Left hindlimb (tissue), 1 donor: ENCODE results near the gene ADGRG3.
"Not testable (repeated sequence)": the region's sequence is repeated elsewhere in the genome, so short reads cannot be mapped to it uniquely, and the experiment has no call there.

Experiments used
- DNase-seq: peaks from one replicate; pipeline ENCODE4 v3.0.0-alpha.2; 2018

ADGRG3 gene

DNA sequence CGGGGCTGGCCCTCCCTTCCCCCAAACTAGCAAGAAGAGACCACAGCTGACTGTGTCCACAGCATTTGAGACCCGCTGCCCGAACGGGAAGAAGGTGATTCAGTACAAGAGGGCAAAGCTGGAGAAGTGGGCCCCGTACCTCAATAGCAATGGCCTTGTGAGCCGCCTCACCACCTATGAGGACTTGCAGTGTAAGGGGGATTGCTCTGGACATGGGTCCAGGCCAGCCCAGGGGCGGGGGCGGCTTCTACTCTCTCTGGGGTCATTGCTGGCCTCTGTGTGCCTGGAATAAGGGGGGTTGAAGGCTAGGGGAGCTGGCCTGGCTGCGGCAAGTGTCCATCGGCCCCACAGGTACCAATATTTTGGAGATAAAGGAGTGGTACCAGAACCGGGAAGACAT, 54.5 kb downstream of the ADGRG3 start:
- DNase-seq = no peak

DNA sequence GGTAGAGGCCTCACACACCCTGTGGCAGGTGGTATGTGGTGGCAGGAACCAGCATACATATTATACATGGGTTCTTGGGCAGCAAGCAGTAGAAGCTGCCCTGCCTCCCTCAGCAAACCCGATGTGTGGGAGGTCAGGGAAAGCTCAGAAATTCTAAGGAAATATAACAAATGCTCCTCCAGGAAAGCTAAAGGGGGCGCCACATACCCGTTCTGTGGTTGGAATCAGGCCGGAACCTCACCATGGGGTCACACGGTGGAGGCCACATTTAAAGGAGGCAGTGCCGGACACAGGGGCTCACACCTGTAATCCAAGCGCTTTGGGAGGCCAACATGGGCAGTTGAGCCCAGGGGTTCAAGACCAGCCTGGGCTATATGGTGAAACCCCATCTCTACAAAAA, 55.1 kb downstream of the ADGRG3 start:
- no peak for DNase-seq

DNA sequence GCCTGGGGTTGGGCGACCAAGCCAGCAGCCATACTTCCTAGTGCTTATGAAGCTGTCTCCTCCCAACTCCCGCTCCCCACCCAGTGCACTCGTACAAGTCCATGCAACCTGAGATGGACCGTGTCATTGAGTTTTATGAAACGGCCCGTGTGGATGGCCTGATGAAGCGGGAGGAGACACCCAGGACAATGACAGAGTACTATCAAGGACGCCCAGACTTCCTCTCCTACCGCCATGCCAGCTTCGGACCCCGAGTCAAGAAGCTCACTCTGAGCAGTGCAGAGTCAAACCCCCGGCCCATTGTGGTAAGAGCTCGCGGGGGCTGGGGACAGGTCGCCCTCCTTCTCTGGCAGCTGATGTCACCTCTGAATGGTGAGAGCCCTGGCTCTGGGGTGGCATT, 56.4 kb downstream of the ADGRG3 start:
- DNase-seq = no peak

DNA sequence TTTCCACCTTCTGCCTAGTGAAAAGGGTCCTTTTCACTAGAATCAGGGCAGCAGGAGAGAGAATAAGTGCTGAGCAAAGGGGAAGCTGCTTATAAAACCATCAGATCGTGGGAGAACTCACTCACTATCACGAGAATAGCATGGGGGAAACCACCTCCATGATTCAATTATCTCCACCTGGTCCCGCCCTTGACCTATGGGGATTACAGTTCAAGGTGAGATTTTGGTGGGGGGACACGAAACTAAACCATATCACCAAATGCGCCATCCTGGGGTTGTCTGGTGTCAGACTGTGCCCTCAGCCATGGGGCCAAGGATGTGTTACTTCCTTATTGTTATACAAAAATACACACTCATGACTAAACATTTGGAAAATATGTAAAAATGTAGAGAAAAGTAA, 57.0 kb downstream of the ADGRG3 start:
- no peak for DNase-seq

DNA sequence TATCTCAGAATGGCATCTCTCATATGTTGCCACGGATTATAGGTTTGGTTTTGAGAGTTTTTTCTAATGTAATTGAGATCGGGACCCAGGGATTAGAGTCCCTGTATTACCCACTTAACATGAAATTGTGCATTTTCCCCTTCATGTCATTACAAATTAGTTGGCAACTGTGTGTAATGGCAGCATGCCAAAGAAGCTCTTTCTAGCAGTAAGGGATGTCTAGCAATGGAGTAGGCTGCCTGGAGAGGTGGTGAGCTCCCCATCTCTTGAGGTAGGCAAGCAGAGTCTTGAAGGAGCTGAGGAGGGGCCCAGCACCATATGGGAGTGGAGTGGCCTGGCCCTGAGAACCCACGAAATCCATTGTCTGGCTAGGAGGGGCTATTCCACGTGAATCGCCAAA, 57.4 kb downstream of the ADGRG3 start:
- no peak for DNase-seq

DNA sequence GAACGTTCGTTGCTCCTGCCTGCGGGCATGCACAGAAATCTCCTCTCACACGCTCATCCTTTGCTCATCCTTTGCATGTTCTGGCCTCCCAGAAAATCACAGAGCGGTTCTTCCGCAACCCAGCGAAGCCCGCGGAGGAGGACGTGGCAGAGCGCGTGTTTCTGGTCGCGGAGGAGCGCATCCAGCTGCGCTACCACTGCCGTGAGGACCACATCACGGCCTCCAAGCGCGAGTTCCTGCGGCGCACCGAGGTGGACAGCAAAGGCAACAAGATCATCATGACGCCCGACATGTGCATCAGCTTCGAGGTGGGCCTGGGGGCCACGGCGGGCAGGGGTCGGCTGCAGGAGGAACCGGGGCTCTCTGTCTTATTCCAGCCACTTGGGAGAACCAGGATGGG, 57.9 kb downstream of the ADGRG3 start:
- DNase-seq = no peak

DNA sequence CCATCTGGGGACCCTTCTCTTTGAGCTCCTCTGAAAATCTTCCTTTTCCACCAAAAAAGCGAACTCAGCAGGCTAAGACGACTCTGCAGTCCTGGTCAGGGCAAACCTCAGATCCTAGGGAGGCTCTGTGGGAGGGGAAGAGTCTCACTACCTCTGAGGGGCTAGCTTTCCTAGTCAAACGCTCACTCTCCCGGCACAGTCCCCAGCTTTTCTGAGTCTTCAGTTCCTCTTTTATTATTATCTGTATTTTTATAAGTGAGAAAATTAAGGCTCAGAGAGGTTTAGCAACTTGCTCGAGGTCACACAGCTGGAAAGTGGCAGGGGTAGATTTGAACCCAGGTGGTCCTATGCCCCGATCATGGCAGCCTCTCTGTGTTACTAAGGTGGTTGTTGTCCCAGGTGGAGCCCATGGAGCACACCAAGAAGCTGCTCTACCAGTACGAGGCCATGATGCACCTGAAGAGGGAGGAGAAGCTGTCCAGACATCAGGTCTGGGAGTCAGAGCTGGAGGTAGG, 58.4 kb downstream of the ADGRG3 start:
- no peak for DNase-seq

DNA sequence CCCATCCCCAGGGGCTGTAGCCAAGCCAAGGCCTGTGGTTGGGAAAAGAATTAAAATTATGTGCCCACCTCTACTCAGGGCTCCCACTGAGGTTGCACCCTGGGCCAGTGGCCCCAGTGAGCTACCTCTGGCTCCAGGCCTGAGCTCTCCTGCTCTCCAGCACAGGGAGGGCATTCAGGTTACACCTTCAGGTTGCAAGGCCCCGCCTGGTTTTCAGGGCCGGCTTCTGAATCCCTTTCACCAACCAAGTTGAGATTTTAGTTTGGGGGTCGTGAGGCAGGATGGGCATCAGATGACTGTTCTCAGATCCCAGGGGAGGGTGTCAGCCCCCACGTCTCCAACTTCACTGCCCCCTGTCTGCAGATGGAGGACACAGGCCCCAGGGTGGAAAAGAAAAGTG, 59.5 kb downstream of the ADGRG3 start:
- no peak for DNase-seq

DNA sequence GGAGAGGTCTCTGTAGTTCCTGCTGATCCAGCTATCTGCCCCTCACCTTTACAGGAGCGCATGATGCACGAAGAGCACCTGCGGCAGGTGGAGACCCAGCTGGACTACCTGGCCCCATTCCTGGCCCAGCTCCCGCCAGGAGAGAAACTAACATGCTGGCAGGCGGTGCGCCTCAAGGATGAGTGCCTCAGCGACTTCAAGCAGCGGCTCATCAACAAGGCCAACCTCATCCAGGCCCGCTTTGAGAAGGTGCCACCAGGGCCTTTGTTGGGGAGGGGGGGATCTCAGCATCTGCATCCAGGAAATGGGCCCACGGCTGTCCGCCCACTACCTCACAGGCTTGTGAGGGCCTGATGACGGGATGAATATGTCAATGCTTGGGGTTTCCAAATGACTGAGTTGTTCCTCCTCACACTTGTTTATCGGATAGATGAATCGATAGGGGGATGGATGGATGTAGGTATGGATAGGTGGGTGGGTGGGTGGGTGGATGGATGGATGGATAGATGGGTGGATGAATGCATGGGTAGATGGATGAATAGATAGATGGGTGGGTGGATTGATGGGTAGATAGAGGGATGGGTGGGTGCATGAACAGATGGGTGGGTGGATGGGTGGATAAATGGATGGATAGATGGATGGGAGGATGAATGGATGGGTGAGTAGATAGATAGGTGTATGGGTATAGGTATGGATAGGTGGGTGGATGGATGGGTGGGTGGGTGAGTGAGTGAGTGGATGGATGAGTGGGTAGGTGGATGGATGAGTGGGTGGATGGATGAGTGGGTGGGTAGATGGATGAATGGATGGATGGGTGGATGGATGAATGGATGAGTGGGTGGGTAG, 60.5 kb downstream of the ADGRG3 start:
- no peak for DNase-seq

DNA sequence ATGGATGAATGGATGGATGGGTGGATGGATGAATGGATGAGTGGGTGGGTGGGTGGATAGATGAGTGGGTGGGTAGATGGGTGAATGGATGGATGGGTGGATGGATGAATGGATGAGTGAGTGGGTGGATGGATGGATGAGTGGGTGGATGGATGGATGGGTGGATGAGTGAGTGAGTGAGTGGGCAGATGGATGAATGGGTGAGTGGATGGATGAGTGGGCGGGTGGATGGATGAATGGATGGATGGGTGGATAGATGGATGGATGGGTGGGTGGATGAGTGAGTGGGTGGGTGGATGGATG, 61.0 kb downstream of the ADGRG3 start:
- no peak for DNase-seq

DNA sequence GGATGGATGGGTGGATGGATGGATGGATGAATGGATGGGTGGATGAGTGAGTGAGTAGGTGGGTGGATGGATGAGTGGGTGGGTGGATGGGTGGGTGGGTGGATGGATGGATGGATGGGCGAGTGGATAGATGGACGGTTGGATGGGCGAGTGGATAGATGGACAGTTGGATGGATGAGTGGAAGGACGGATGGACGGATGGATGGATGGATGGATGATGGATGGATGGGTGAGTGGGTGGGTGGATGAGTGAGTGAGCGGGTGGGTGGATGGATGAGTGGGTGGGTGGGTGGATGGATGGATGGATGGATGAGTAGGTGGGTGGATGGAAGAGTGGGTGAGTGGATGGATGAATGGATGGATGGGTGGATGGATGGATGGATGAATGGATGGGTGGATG, 61.7 kb downstream of the ADGRG3 start:
- not testable (repeated sequence) for DNase-seq

DNA sequence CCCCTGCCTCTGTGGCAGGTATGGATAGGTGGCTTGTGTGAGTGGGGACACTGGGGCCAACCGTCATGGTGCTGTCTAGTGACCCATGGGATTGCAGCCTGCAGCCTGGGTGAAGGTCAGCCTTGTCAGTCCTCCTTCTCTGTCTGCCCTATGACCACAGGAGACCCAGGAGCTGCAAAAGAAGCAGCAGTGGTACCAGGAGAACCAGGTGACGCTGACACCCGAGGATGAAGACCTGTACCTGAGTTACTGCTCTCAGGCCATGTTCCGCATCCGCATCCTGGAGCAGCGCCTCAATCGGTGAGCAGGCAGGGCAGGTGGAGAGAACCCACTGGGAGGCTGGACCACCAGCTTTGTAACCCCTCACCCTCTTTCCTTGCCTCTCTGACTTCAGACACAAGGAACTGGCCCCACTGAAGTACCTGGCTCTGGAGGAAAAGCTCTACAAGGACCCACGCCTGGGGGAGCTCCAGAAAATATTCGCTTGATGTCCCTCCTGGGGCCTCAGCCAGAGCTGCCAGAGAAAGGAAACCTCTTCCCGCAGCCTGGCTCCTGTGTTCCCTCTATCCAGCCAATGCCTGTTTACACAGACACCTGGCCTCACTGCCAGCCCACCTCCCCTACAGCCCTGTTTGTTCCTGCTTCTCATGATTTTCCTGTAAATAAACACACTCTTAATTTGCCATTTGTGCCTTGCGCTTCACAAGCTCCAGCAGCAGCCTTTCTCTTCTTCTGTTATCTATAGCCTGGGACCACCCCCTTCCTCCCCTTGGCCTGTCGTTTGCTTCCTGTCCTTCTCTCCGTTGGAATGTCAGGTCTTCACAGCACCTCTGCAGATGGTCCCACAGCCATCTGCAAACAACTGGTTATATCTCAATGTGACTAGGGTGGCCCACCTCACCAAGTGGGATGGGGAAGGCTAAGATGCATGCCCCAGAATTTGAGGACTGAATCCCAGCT, 62.9 kb downstream of the ADGRG3 start:
- DNase-seq = no peak

DNA sequence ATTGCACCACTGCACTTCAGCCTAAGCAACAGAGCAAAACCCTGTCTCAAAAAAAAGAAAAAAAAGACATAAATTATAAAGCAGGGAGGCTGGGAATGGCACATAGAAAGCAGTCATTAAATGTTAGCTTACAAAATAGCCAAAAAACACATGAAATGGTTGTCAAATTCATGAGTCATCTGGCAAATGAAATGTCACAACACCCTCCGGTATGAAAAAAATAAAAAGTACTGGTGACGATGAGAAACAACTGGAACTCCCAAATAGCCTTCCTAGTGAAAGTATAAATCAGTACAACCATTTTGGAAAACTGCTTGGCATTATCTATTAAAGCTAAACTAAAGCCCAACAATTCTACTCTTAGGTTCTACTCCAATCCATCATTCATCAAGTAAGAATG, 63.9 kb downstream of the ADGRG3 start:
- no peak for DNase-seq

DNA sequence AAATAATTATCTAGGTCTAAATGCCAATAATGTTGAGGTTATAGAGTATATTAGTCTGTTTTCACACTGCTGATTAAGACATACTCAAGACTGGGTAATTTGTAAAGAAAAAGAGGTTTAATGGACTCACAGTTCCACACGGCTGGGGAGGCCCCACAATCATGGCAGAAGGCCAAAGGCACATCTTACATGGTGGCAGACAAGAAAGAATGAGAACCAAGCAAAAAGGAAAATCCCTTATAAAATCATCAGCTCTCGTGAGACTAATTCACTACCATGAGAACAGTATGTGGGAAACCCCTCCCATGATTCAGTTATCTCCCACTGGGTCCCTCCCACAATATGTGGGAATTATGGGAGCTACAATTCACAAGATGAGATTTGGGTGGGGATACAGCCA, 64.6 kb downstream of the ADGRG3 start:
- no peak for DNase-seq

DNA sequence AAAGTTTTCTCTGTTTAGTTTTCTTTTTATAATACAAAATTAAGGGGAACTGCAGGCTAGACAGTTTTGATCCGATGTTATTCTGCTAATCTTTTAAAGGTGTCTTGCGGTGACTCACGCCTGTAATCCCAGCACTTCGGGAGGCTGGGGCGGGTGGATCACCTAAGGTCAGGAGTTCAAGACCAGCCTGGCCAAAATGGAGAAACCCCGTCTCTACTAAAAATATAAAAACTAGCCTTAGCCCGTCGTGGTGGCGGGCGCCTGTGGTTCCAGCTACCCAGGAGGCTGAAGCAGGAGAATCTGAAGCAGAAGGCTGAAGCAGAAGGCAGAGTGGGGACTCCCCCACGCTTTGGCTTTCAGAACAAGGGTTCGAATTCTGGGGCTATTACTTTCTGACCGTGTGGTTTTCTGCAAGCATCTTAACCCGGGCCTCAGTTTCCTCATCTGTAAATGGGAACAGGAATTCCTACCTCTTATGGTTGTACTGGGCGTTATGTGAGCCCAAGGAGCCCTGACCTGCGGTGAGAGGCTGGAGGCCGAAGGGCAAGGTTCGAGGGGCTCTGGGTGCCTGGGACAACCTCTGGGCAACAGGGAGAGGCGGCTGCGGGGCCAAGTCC, 66.3 kb downstream of the ADGRG3 start:
- no peak for DNase-seq

DNA sequence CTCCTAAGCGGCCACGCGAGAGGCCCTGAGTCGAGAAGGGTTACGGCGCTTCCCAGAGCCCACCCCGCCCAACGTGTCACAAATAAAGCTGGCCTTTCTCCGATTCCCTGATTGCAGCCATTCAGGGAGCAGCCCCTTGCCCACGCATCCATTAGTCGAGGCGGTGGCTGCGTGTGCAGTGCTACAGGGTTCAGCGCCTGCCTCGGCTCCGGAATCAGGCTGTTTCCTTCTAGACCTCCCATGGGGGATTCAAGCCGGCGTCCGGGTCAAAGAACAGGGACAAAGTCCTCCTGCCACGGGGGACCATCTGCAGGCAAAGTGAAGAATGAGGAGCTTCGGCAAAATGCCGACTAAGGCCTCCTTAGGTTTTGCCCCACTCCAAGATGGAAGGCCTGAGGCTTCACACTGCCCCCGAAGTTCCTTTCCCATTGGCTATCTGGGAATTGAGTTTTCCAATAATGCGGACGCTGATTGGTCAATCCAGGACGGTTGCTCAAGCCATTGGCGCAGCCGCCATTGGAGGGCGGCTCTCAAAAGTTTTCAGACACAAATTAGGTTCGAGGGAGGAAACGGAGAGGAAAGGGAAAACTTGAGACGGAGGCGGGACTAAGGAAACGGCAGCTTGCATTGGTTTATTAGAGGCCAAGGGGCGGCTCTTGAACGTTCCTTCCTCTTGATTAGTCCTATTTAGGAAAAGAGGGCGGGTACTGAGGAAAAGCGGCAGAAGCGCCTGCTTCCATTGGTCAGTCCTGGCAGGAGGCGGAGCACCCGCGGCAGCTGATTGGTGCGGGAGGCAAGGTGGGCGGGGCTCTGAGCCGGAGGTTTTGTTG, 67.0 kb downstream of the ADGRG3 start:
- peak; percentile 99 for DNase-seq

DNA sequence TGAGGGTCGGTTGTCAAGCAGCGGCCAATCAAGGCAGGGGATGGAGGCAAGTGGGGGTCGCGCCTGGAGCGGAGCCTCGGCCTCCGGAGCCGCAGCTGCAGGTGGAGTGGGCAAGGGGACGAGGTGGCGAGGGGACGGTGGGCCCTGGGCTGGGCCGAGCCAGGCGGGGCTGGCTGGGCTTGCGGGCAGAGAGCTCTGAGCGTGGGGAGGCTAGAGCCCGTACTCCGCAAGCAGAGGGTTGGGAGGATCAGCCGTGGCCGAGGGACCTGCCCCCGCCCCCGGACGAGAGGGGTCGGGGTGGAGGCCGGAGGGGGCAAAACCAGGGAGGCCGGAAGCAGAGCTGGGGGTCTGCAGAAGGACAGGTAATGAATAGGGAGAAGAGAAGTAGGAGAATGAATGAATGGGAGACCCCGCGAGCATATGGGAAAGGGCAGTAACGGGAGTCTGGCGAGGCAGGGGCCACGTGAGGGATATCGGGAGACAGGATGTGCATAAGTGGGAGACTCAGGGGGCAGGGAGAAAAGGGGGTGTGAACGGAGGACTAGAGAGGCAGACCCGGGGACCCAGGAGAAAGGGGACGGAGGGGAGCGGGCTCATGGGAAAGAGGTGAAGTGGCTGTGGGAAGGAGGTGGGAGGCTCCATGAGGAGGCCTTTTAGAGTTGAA, 67.8 kb downstream of the ADGRG3 start, which contains the start of gene KATNB1:
TSS of gene KATNB1 (plus strand) at position 16 of the 664 bp plus-strand sequence. CDS start 1,474 bp downstream, outside the sequence.
- DNase-seq = no peak

DNA sequence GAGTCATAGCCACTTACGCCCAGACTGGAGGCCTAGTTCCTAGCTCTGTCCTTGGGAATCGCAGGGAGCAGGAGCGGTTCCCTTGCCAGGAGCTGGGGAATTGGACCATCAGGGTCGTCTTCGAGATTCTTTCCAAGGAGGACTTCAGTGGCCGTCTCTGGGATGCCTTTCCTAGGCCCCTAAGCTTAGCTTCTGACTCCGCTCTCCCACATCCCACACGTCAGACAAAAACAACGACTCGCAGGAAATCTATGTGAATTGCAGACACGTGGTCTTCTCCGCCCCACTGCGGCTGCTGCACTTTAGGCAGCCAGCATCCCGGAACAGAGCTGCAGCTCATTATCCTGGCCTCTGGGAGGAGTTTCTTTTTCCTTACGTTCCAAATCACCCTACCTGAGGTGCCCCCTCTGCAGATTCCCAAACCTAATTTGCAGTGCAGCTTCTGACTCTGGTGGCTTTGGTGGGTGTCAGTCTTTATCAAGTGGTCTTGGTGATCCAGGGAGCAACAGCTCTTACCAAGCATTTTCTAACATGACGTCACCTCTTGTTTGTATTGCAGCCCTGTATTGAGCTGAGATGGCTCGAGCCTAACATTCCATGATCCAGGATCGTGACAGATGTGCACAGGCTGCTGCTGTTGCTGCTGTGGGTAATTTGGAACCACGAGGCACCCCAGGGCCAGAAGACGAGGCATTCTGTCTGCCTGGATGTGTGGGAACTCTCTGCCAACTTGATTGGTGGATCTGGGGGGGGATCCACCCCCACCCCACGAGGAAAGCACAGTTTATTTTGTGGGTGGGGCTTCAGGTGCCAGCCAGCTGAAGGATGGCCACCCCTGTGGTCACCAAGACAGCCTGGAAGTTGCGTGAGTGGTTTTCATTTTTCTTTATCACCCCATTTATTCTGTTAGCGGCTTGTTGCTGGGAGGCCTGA, 68.6 kb downstream of the ADGRG3 start:
- peak; percentile 77 for DNase-seq

DNA sequence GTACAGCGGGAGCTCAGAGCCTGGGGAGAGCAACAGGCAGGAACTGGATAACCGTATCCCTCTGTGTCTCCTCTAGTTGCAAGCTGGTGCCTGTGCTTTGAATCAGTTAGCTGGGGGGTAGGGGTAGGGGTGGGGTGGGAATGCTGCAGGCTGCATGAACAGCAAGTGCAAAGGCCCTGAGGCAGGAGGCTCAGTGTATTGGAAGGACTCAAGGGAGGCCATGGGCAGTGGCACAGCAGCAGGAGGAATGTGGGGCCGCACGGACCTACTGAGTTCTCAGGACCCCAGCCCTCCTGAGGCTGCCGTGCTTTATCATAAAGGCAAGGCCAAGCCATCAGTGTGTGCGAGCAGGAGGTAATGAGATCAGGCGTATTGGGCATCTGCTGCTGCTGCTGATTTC, 70.7 kb downstream of the ADGRG3 start:
- DNase-seq = no peak
